NB4 (cell line): ENCODE data around the gene SRXN1.

Source experiments
- DNase-seq: peaks from one replicate; pipeline ENCODE4 v3.0.0; 2010; ENCODE audit warnings: low read depth
- H3K4me3 ChIP-seq: one replicate; pipeline ENCODE4 v1.5.1; 2011; ENCODE audit warnings: mild to moderate bottlenecking, low read depth, low read length, moderate library complexity
- CTCF ChIP-seq: IDR thresholded peaks from one replicate; pipeline ENCODE4 v1.5.1; 2012; ENCODE audit warnings: low read depth, low read length
- MAX ChIP-seq: IDR thresholded peaks from 2 replicates; pipeline ENCODE4 v1.6.1; 2011; ENCODE audit warnings: low read depth, low read length
- MYC ChIP-seq: IDR thresholded peaks from 2 replicates; pipeline ENCODE4 v1.6.1; 2011; ENCODE audit warnings: low read depth, low read length
- POLR2A ChIP-seq: IDR thresholded peaks from 2 replicates; pipeline ENCODE4 v1.6.1; 2011; ENCODE audit warnings: mild to moderate bottlenecking; ENCODE audit not compliant: insufficient read length; ENCODE audit errors: extremely low read depth

Gene SRXN1

GRCh38 chr20:677957-678356 lies 25.0 kb upstream of the SRXN1 start:
- no peak overlapping the region for H3K4me3 ChIP-seq
- no peak for DNase-seq
- TF ChIP-seq CTCF (no peak), MYC (no peak), MAX (no peak), POLR2A (no peak)

DNA sequence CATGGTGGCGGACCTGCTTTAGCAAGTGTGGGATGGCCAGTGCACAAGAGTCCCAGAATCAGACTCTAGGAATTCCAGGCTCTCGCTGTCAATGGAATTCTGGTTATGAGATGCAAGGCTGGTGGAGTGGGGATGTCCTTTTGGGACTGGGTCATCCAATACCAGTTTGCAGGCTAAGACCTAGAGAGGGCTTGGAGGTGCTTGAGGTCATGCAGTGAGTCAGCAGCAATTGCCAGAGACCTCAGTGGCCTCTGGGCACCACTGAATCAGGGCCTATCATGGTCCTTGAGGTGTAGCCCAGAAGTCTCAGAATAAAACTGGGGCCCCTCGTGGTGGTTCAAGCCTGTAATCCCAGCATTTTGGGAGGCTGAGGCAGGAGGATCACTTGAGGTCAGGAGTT lies 24.0 kb upstream of the SRXN1 start:
- peak; percentile 57 for DNase-seq
- H3K4me3 ChIP-seq, result no peak overlapping the region
- no peak for TF ChIP-seq MAX
- TF ChIP-seq CTCF, result no peak
- no peak for TF ChIP-seq POLR2A
- TF ChIP-seq MYC, result no peak

DNA sequence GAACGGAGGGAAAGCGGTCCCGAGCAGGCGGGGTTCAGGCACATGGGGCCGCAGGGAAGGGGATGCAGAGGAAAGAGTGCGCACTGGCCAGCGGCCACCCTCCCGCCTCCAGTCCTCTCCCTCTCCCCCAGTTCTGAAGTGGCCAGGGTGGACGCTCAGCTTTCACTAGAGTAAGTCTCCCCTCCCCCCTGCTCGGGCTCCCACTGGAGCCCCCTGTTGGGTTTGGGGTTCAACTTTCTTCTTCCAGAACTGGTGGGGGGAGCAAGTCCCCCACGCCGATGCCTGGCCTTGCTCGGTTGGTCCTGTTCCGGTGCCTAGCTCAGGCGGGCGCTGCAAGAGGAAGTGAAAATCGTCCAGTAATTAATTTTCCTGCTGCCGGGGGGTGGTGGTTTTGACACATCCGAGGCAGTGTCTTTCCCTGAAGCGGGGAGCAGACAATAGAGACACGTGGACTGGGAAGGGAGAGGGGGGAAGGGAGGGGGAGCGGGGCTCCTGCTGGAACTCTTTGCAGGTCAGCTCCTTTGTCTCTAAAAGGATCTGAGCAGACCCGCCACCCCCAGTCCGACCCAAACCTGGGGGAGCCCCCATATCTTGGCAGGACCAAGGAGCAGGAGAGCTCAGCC lies 23.4 kb upstream of the SRXN1 start:
- peak; percentile 87 for DNase-seq
- TF ChIP-seq MYC (peak; percentile 45; the same call in 1 of the 2 replicates), POLR2A (no peak), MAX (peak; percentile 92), CTCF (no peak)
- H3K4me3 ChIP-seq, result no peak overlapping the region

DNA sequence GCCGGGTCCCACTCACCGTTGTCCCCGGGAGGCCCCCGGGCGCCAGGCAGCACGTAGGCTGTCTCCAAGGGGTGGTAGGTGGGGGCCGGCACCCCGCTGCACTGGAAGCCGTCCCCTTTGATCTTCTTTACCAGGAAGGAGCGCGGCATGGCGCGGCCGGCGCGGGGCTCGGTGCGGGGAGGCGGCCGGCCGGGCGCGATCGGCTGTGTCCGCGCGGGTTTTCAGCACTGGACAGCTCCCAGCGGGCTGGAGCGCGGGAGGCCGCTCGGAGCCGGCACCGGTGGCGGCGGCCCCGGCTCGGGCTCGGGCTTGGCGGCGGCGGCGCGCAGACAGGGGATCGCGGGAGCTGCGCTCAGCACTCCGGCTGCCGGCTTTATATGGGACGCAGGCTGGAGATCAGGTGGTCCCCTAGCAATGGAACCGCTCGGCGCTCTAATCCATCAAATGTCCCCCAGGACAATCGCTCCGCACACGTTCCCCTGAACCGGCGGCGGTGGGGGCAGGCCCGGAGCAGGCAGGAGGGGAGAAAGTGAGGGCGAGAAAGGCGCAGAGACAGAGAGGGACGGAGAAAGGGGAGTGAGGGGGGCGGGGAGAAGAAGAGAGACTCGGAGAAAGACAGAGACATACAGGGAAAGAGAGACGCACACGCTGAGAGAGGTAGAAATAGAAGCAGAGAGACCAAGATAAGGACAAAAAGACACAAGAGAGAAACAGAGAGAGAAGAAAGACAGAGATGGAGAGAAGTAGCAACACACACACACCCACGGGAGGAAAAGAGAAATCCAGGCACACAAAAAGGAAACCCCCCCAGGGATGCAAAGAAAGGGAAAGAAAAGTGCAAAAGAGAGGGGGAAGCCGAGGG lies 22.7 kb upstream of the SRXN1 start, which contains the start of gene SCRT2:
Gene SCRT2, minus strand, starts transcription at position 350 of the 862 bp plus-strand sequence. Its CDS starts 201 bp downstream, at position 149.
- peak; percentile 75 for DNase-seq
- TF ChIP-seq MYC (no peak), CTCF (no peak), MAX (no peak), POLR2A (no peak)
- H3K4me3 ChIP-seq, result no peak within 1 kb of the TSS

DNA sequence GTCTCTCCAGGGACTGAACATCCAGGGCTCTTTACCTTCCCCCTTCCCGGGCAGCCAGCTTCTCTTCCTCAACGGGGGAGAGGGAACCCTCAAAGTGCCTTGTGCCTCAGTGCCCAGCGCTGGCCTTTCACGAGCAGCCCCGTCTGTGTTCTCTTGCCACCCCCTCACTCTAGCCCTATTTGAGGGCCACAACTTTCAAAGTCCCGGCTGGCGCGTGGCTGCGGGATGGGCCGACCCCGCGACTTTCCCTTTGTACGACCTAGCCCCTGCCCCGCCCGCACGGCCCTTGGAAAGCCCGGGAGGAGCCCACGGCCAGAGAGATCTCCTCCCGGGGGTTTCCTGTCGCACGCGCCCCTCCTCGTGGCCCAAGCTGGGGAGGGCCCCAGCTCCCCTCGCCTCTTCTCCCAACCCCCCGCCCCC lies 22.0 kb upstream of the SRXN1 start:
- TF ChIP-seq CTCF (no peak), MAX (no peak), MYC (no peak)
- no peak for DNase-seq
- H3K4me3 ChIP-seq, result no peak overlapping the region
